HG03571 (cell line): ENCODE data around the gene GNG8.
"Not testable (repeated sequence)": the region's sequence is repeated elsewhere in the genome, so short reads cannot be mapped to it uniquely, and the experiment has no call there.

Experiments used
- ATAC-seq: cut with Tn5 transposase; IDR thresholded peaks from one replicate; pipeline ENCODE4 v1.9.1; 2021; ENCODE audit not compliant: unreplicated experiment

The GNG8 gene

GRCh38 chr19:46648060-46648960, 12.3 kb upstream of the GNG8 start:
- ATAC-seq, result no peak

GRCh38 chr19:46646402-46646801, 10.4 kb upstream of the GNG8 start:
- ATAC-seq, result no peak

- ATAC-seq, result no peak
Measured at GRCh38 chr19:46644720-46645119, 8.7 kb upstream of the GNG8 start.

- ATAC-seq, result no peak
Measured at GRCh38 chr19:46640656-46641055, 4.7 kb upstream of the GNG8 start.

GRCh38 chr19:46639358-46640182, 3.6 kb upstream of the GNG8 start:
- no peak for ATAC-seq

GRCh38 chr19:46637224-46637623, 1.2 kb upstream of the GNG8 start:
- ATAC-seq, result no peak

GRCh38 chr19:46634656-46635218, 1.3 kb downstream of the GNG8 start:
- ATAC-seq, result no peak

GRCh38 chr19:46634045-46634655, 1.9 kb downstream of the GNG8 start:
- ATAC-seq, result peak; percentile 51

- ATAC-seq, result no peak
Measured at GRCh38 chr19:46633130-46633529, 2.9 kb downstream of the GNG8 start.

- ATAC-seq, result no peak
Measured at GRCh38 chr19:46631481-46631880, 4.5 kb downstream of the GNG8 start.

GRCh38 chr19:46630586-46631205, 5.3 kb downstream of the GNG8 start:
- ATAC-seq, result no peak

- no peak for ATAC-seq
Measured at GRCh38 chr19:46629546-46630025, 6.4 kb downstream of the GNG8 start.

- ATAC-seq, result not testable (repeated sequence)
Measured at GRCh38 chr19:46628970-46629369, 7.0 kb downstream of the GNG8 start.

GRCh38 chr19:46626446-46626845, 9.6 kb downstream of the GNG8 start:
- ATAC-seq, result no peak

- ATAC-seq, result no peak
Measured at GRCh38 chr19:46625731-46626130, 10.3 kb downstream of the GNG8 start.

- ATAC-seq, result no peak
Measured at GRCh38 chr19:46624958-46625661, 10.9 kb downstream of the GNG8 start, which contains the start of gene PTGIR. TSS of gene PTGIR (minus strand) at chr19:46625089. CDS start at chr19:46624225, 864 bp downstream.

GRCh38 chr19:46623915-46624502, 12.0 kb downstream of the GNG8 start:
- no peak for ATAC-seq

GRCh38 chr19:46622118-46622446, 13.9 kb downstream of the GNG8 start:
- ATAC-seq, result no peak
